B cell (primary cell): ENCODE results near the gene QSER1.

Source experiments
- CTCF ChIP-seq: fragments of 200-600 bp; IDR thresholded peaks from one replicate; pipeline ENCODE4 v1.8.0; 2022; ENCODE audit warnings: antibody characterized with exemption, mild to moderate bottlenecking
- EZH2 ChIP-seq: IDR thresholded peaks from 2 replicates; pipeline ENCODE4 v1.6.1; 2012; ENCODE audit warnings: borderline replicate concordance, low read depth, mild to moderate bottlenecking, moderate library complexity, low read length; ENCODE audit not compliant: insufficient read depth, poor library complexity, severe bottlenecking

- TF ChIP-seq EZH2 = no peak
- no peak for TF ChIP-seq CTCF
Measured at GRCh38 chr11:33025339-33025722, 132.7 kb downstream of the QSER1 start.
